GM19324 (cell line): Measurements from ENCODE around the gene RASA1.
"Not testable (repeated sequence)": the region's sequence is repeated elsewhere in the genome, so short reads cannot be mapped to it uniquely, and the experiment has no call there.

Experiments
- ATAC-seq: cut with Tn5 transposase; IDR thresholded peaks from one replicate; pipeline ENCODE4 v1.9.1; 2021; ENCODE audit warnings: mild to moderate bottlenecking, moderate library complexity; ENCODE audit not compliant: unreplicated experiment, low FRiP score

The RASA1 gene

DNA sequence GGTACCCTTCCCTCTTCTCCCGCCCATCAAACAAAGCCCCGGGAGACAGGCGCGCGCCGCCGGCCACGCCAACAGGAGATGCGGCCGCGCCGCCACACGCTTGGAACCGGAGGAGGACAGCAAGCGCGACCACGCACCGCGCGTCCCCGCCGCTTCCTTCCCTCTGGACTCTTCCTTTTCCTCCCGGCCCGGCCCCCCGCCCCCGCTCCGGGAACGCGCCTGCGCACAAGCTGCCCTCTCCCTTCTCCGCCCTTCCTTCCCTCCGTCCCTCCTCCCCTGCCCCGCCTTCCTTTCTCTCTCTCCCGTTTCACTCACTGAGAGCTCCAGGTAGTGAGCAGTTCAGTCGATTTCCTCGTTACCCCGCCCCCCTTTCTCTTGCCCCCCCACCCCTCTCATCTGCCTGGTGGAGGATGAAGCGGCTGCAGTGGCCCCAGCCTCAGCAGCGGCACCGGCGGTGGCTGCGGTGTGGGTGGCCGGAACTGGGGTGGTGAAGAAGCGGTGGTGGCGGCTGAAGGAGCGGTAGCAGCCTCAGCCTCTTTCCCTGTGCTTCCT, at the start of gene RASA1:
Gene RASA1, plus strand, starts transcription at position 310 of the 552 bp plus-strand sequence. CDS start 569 bp downstream, outside the sequence.
- ATAC-seq, result peak; percentile 64

DNA sequence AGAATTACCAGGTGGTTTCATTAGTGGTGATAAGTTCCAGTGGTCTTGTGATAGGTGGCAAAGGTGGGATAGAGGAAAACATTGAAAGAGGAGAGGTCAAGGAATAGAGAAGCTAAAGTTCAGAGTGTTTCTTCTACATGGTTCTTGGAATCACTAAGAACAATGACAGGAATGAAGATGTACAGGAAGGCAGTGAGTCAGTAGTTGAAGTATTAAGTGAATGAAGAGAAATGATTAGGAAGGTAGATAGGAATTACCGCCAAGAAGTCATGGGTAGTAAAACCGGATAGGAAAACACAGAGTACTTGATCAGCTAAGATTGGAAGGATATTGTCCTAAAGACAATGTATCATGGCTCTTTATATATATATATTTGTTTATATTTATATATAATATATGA, 37.9 kb upstream of the RASA1 start:
- ATAC-seq, result no peak

- peak; percentile 85 for ATAC-seq
Observed at GRCh38 chr5:87231037-87231808, 36.5 kb upstream of the RASA1 start.

- ATAC-seq, result no peak
Observed at GRCh38 chr5:87233143-87233542, 34.5 kb upstream of the RASA1 start.

DNA sequence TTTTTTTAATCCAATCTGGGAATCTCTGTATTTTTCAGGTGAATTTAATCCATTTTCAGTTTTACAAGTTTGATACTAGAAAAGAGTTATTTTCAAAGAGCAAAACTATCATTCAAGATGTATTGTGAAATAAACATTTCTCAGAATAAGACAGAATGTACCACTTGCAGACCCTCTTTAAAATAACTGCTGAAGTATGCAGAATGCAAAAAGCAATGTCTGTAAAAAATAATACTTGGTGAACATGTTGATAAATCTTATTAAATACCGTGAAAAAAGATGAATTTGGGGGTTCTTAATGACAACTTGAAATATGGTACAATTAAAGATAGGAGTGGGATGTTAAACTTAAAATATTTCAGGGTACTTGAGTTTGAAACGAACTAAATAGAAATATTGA, 26.1 kb upstream of the RASA1 start:
- no peak for ATAC-seq

- no peak for ATAC-seq
Observed at GRCh38 chr5:87242242-87242641, 25.4 kb upstream of the RASA1 start.

DNA sequence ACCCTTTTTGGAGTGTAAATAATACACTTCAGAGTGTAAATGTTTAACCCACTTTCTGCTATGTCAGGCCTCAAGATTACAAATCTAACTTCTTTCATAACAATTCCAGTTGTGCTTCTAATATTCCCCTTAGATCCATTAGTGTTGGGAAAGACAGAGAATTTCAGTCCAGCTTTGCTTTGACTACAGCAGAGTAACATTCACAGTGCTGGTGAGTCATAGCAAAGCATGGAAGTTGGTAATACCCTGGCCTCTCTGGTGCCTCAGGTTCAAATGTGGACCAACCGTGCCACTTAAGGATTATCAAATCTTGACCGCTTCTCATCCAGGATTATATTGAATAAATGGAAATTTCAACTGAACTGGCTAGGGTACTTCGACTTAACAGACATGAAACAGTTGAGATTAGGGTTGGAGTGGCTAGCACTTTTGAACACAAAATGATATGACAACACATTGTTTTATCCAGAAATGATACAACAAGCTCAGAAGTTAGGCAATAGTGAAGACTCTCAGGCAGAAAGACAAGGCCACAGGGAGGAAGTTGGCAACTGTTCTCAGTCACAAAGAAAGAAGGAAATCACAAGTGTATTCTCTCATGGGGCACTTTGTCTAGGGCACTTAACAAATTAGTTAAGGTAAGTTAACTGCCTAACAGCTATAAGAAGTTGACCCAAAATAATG, 24.4 kb upstream of the RASA1 start:
- ATAC-seq, result no peak

DNA sequence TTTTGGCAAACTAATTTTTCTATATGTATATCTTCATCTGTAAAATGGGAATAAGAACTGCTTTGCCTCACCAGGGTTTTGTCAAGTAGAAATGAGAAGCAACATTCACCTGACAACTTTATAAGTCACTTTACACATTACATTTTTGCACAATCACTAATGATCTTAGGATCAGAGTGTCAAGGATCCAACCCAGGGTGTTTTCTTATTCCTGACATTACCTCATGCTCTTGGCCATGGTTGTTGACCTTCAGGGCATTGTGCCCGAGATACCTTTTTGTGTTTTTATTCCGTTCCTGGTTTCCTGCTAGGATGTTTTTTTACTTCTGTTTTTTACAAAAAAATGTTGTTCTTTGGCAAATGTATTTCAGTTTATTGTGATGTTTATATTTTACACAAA, 22.2 kb upstream of the RASA1 start:
- no peak for ATAC-seq

GRCh38 chr5:87246061-87246460, 21.6 kb upstream of the RASA1 start:
- no peak for ATAC-seq

GRCh38 chr5:87252283-87252605, 15.4 kb upstream of the RASA1 start:
- ATAC-seq, result no peak

- ATAC-seq, result no peak
Observed at GRCh38 chr5:87254035-87254434, 13.6 kb upstream of the RASA1 start.

DNA sequence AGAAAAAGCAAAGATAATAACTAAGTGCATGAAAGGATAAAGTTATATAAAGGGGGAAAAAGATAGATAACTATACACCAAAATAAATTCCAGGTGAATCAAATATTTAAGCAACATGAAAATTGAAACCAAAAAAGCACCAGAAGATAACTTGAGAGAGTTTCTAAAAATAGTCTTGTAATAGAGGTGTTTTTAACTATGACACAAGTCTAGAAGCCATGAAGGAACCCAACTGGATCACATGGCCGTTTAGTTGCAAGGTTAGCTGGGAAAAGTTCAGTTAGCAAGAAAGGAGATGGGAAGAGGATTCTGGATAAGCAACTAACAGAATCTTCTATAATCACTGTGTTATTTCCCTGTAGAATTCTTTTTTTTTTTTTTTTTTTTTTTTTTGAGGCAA, 9.2 kb upstream of the RASA1 start:
- no peak for ATAC-seq

DNA sequence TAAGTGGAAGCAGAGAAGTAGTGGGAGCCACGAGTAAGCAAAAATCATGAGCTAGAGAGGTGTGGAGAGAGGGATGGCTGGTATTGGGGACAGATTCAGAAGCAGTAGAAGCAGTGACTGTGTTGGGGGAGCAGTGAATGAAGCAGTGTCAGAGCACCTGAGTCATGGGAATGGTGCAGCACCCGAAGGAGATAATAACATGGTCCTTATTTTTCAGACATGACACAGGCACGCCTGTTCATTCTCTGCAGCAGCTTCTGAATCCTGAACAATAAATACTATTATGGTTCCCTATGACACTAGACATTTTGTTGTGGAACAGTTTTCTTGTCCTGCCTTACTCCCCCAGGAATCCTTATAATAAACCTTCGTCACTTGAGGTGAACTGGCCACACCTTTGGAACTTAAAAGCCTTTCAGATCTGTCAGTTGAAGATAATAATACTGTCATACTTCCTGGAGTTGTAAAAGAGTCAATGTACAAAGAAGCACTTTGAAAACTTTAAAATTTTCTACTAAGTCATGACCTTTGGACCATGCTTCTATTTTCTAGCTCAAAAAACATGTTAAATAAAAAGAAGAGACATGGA, 7.0 kb upstream of the RASA1 start:
- no peak for ATAC-seq

- no peak for ATAC-seq
Observed at GRCh38 chr5:87263498-87263897, 4.2 kb upstream of the RASA1 start.

GRCh38 chr5:87266914-87267573, 639 bp upstream of the RASA1 start:
- no peak for ATAC-seq

DNA sequence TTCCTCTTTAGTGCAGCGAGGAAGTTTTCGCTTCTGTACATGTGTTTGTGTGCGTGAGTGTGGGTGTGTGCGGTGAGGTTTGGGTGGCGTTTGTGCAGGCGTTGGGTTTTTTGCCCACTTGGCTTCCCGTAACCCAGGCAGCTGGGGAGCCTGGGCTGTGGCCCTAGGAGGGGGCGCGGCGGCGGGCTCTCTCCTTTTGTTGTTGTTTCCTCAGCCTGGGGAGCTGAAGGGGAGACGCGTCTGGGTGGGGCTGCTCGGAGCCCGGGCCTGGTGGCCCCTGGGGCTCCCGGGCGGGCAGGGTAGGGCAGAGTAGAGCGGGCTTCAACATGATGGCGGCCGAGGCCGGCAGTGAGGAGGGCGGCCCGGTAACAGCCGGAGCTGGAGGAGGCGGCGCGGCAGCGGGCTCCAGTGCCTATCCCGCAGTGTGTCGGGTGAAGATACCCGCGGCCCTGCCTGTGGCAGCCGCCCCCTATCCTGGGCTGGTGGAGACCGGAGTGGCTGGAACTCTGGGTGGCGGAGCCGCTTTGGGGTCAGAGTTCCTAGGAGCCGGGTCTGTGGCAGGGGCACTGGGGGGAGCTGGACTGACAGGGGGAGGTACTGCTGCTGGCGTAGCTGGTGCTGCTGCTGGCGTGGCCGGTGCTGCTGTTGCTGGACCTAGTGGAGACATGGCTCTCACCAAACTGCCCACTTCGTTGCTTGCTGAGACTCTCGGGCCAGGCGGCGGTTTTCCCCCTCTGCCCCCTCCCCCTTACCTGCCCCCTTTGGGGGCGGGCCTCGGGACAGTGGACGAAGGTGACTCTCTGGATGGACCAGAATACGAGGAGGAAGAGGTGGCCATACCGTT, 665 bp downstream of the RASA1 start:
- peak; percentile 70 for ATAC-seq

- ATAC-seq, result no peak
Observed at GRCh38 chr5:87268970-87269377, 1.3 kb downstream of the RASA1 start.

DNA sequence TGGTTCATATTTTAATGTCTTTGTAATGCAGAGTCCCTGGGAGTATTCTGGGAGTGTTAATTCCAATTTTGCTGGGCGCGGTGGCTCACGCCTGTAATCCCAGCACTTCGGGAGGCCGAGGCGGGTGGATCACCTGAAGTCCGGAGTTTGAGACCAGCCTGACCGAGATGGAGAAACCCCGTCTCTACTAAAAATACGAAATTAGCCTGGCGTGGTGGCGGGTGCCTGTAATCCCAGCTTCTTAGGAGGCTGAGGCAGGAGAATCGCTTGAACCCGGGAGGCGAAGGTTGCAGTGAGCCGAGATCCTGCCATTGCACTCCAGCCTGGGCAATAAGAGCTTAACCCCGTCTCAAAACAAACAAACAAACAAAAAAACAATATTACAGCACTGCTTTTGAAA, 3.2 kb downstream of the RASA1 start:
- not testable (repeated sequence) for ATAC-seq

DNA sequence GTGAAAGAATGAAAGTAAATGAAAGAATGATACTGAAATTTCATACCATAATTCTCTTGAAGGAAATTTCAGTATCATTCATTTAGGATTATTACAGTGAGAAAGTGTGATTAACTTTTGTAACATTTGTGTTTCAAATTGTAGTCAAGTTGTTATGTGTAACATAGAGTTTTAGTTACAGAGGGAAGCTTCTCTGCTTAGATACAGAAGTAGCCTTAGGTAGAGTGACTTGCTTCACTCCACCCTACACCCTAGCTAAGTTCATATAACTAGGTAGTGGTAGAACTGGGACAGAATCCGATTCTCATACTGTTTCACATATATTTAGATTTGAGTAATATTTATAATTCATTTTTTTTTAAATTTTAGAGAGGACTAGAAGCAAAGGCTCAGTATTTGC, 9.0 kb downstream of the RASA1 start:
- ATAC-seq, result no peak

DNA sequence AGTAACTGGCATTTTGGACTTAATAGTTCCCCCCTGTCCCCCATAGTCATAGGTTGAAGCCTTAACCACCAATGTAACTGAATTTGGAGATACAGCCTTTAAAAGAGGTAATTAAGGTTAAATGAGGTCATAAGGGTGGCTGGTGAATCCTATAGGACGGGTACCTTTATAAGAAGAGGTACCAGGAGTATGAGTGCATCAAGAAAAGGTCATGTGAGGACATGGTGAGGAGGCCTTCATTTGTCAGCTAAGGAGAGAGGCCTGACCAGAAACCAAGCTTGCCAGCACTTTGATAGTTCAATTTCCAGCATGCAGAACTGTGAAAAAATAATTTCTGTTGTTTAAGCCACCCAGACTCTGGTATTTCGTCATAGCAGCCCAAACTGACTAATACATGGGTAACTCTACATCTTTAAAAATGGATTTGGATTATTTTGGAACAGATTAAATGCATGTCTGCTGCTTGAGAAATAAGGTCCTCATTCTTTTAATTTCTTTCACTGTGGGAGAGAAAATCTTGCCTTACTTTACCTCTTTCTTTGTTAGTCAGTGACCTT, 9.7 kb downstream of the RASA1 start:
- no peak for ATAC-seq
